Stomach (tissue), 9 donors: Measurements from ENCODE around the gene B3GNT7. TPM values are rescaled to one million over a fixed set of nuclear protein-coding genes. Genes with fewer than 3 reads are reported as not detected.
A peak's percentile ranks its signal among the peaks of the same experiment; 100 is the strongest.

Experiments
- DNase-seq, 2 donors: peaks; one replicate each; pipeline versions ENCODE4 v3.0.0 to v3.0.0-alpha.2; 2013 to 2019
- H3K27ac ChIP-seq, 5 donors: fragments of 200-600 bp in 4 of 5; sonication (generic) in 4 of 5; one replicate each; pipeline ENCODE4 v1.5.1; 2013 to 2019; ENCODE audit warnings: mild to moderate bottlenecking in 1 of 5, moderate library complexity in 1 of 5
- H3K27me3 ChIP-seq, 3 donors: fragments of 200-600 bp; sonication (generic); one replicate each; pipeline ENCODE4 v1.5.1; 2017 to 2019; ENCODE audit warnings: mixed run types in 1 of 3
- H3K36me3 ChIP-seq, 4 donors: fragments of 200-600 bp; sonication (generic); 1 replicate in 3 of 4; 2 replicates in 1 of 4; pipeline ENCODE4 v1.5.1; 2016 to 2019
- H3K4me1 ChIP-seq, 4 donors: fragments of 200-600 bp; sonication (generic); one replicate each; pipeline ENCODE4 v1.5.1; 2016 to 2019
- H3K4me3 ChIP-seq, 4 donors: fragments of 200-600 bp; sonication (generic) in 3 of 4; one replicate each; pipeline ENCODE4 v1.5.1; 2016 to 2019; ENCODE audit warnings: mild to moderate bottlenecking in 1 of 4
- H3K9me3 ChIP-seq, 4 donors: fragments of 200-600 bp; sonication (generic); one replicate each; pipeline ENCODE4 v1.5.1; 2016 to 2019
- CTCF ChIP-seq, 7 experiments: fragments of 450-650 bp in 4 of 7; fragments of 200-600 bp in 3 of 7; sonication (generic) in 3 of 7; IDR thresholded peaks; one replicate each; pipeline ENCODE4 v1.5.1; 2016 to 2019; ENCODE audit warnings: antibody characterized with exemption in 7 of 7, control low read depth in 2 of 7, mild to moderate bottlenecking in 1 of 7
- EP300 ChIP-seq: sonication (generic); formaldehyde crosslinking; IDR thresholded peaks from one replicate; pipeline ENCODE4 v1.6.1; 2017; ENCODE audit warnings: antibody characterized with exemption
- POLR2A ChIP-seq, 4 donors: fragments of 450-650 bp; IDR thresholded peaks; one replicate each; pipeline ENCODE4 v1.6.1; 2016; ENCODE audit warnings: antibody characterized with exemption in 4 of 4, control low read depth in 2 of 4, mild to moderate bottlenecking in 1 of 4, moderate library complexity in 1 of 4
- POLR2AphosphoS5 ChIP-seq, 3 donors: sonication (generic); formaldehyde crosslinking; IDR thresholded peaks; one replicate each; pipeline ENCODE4 v1.6.1; 2016; ENCODE audit warnings: antibody characterized with exemption in 3 of 3
- WGBS, 5 donors: extraction: QIAGEN DNeasy Blood & Tissue Kit in 3 of 5; methylation state at CpG; one replicate each; pipeline versions ENCODE4 v1.1.5 to v1.1.7; 2013 to 2018; 5-methylcytosine and 5-hydroxymethylcytosine counted together
- intact Hi-C: fragments of 100-400 bp; cut with DNase I; formaldehyde crosslinking; loops from one replicate; pipeline ENCODE4 v1.15.1; 2023; ENCODE audit warnings: low total_unique reads
- polyA plus RNA-seq, 3 donors: library from polyadenylated mRNA; stranded (reverse); fragments of 200-250 nt; gene quantifications; one replicate each; pipeline ENCODE4 v1.2.3, GENCODE V29; 2013
- total RNA-seq, 5 donors: library from RNA; depleted of rRNA; stranded (reverse); fragments of >200 nt; gene quantifications; one replicate each; pipeline versions ENCODE4 v1.1.0 to v1.2.3, GENCODE V29; 2014 to 2016
- donor health status: healthy with polysubstance abuse.
- donor health status: Bipolar disorder and iron deficiency.
- donor health status: healthy.

Gene B3GNT7
- total and polyA plus RNA-seq, 8 donors, result 1.9 to 156 (median 16.3) TPM

- TF ChIP-seq POLR2A (IDR thresholded peaks at IDR 0.05) (no peak), EP300 (no peak), POLR2AphosphoS5 (IDR thresholded peaks at IDR 0.05) (no peak), CTCF (IDR thresholded peaks at IDR 0.05) (no peak)
- DNase-seq, result peak in 1 of 2 donors; percentile 2
- H3K27me3 ChIP-seq, result peaks cover 0 to 42% (median 19%) of the 10 kb centered on the region in 3 donors
- H3K27ac ChIP-seq, result peak overlapping the region; percentile 16 to 90 (median 77)
- H3K4me1 ChIP-seq, result peaks cover 31 to 61% (median 41%) of the 10 kb centered on the region in 4 donors
- WGBS, 5 donors, result 87 to 92% (median 89%) methylated on average over 14 to 22 of the region's 22 CpGs
- H3K9me3 ChIP-seq, result no peaks in the 10 kb centered on the region
- intact Hi-C loops, result loop anchor here (5.0 kb wide), 1 partner anchor 100 kb away; no protein-coding TSS in a partner anchor
- H3K4me3 ChIP-seq, result peak overlapping the region in 3 of 4 donors; percentile 59 to 73 (median 69)
- peaks cover 0 to 21% (median 15%) of the 10 kb centered on the region in 4 donors for H3K36me3 ChIP-seq
These were observed 1.8 kb downstream of the B3GNT7 start for GRCh38 chr2:231397011-231397927.

DNA sequence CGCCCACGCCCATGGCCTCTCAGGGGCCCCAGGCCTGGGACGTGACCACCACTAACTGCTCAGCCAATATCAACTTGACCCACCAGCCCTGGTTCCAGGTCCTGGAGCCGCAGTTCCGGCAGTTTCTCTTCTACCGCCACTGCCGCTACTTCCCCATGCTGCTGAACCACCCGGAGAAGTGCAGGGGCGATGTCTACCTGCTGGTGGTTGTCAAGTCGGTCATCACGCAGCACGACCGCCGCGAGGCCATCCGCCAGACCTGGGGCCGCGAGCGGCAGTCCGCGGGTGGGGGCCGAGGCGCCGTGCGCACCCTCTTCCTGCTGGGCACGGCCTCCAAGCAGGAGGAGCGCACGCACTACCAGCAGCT is 2.4 kb downstream of the B3GNT7 start:
- Histone ChIP-seq H3K27me3 (peaks cover 0 to 37% (median 19%) of the 10 kb centered on the region in 3 donors), H3K4me3 (peak overlapping the region in 1 of 4 donors; percentile 69), H3K9me3 (no peaks in the 10 kb centered on the region), H3K27ac (no peak overlapping the region), H3K36me3 (peaks cover 0 to 21% (median 15%) of the 10 kb centered on the region in 4 donors), H3K4me1 (peaks cover 31 to 61% (median 41%) of the 10 kb centered on the region in 4 donors)
- no peak for TF ChIP-seq POLR2A (IDR thresholded peaks at IDR 0.05)
- no peak for TF ChIP-seq CTCF (IDR thresholded peaks at IDR 0.05)
- TF ChIP-seq POLR2AphosphoS5 (IDR thresholded peaks at IDR 0.05), result no peak
- no peak for TF ChIP-seq EP300
- peak in 1 of 2 donors; percentile 5 for DNase-seq
- intact Hi-C loops, result loop anchor here (5.0 kb wide), 1 partner anchor 101 kb away; no protein-coding TSS in a partner anchor
- 97 to 100% (median 98%) methylated on average over 22 to 28 of the region's 28 CpGs for WGBS, 5 donors

DNA sequence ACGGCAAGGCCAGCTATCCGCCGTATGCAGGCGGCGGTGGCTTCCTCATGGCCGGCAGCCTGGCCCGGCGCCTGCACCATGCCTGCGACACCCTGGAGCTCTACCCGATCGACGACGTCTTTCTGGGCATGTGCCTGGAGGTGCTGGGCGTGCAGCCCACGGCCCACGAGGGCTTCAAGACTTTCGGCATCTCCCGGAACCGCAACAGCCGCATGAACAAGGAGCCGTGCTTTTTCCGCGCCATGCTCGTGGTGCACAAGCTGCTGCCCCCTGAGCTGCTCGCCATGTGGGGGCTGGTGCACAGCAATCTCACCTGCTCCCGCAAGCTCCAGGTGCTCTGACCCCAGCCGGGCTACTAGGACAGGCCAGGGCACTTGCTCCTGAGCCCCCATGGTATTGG is 3.1 kb downstream of the B3GNT7 start:
- no peaks in the 10 kb centered on the region for H3K9me3 ChIP-seq
- H3K4me3 ChIP-seq, result peak overlapping the region in 1 of 4 donors; percentile 1
- DNase-seq, result no peak
- intact Hi-C loops, result loop anchor here (5.0 kb wide), 1 partner anchor 101 kb away; no protein-coding TSS in a partner anchor
- TF ChIP-seq POLR2AphosphoS5 (IDR thresholded peaks at IDR 0.05) (no peak), EP300 (no peak), CTCF (IDR thresholded peaks at IDR 0.05) (no peak), POLR2A (IDR thresholded peaks at IDR 0.05) (no peak)
- H3K4me1 ChIP-seq, result peaks cover 31 to 61% (median 41%) of the 10 kb centered on the region in 4 donors
- peak overlapping the region in 1 of 5 donors; percentile 53 for H3K27ac ChIP-seq
- H3K27me3 ChIP-seq, result peaks cover 0 to 30% (median 19%) of the 10 kb centered on the region in 3 donors
- WGBS, 5 donors, result 90 to 94% (median 94%) methylated on average over 27 of the region's 27 CpGs; no CpG with 5 or more reads in 1 of the 5 donors
- peaks cover 0 to 21% (median 15%) of the 10 kb centered on the region in 4 donors for H3K36me3 ChIP-seq
